HUES64 (cell line): ENCODE data around the gene FSTL4.

Source experiments
- H3K27ac ChIP-seq: 2 replicates; pipeline ENCODE4 v1.7.0; 2013; ENCODE audit warnings: low read depth, low read length, inconsistent platforms
- H3K27me3 ChIP-seq: 2 replicates; pipeline ENCODE4 v1.6.1; 2013; ENCODE audit warnings: mild to moderate bottlenecking, low read length; ENCODE audit not compliant: insufficient read depth
- H3K36me3 ChIP-seq: 2 replicates; pipeline ENCODE4 v1.6.1; 2013; ENCODE audit warnings: mild to moderate bottlenecking, low read length; ENCODE audit not compliant: insufficient read depth
- H3K4me1 ChIP-seq: 2 replicates; pipeline ENCODE4 v1.6.1; 2013; ENCODE audit warnings: mild to moderate bottlenecking, low read length, moderate library complexity; ENCODE audit not compliant: insufficient read depth
- H3K4me3 ChIP-seq: 2 replicates; pipeline ENCODE4 v1.5.1; 2013; ENCODE audit warnings: mild to moderate bottlenecking, low read length, moderate library complexity
- H3K9ac ChIP-seq: 2 replicates; pipeline ENCODE4 v1.6.1; 2013; ENCODE audit warnings: mild to moderate bottlenecking, low read depth, low read length
- H3K9me3 ChIP-seq: 2 replicates; pipeline ENCODE4 v1.6.1; 2013; ENCODE audit warnings: low read depth, low read length; ENCODE audit not compliant: insufficient read depth
- WGBS: fragments of 150-250, 120-280 bp; methylation state at CpG from one replicate; pipeline ENCODE4 v1.1.7; 2013; ENCODE audit warnings: missing lambda C conversion rate; 5-methylcytosine and 5-hydroxymethylcytosine counted together

The FSTL4 gene

GRCh38 chr5:133440467-133441115 is 171.8 kb downstream of the FSTL4 start:
- 94% methylated on average over 7 of the region's 7 CpGs for WGBS
- Histone ChIP-seq H3K9me3 (no peaks in the 10 kb centered on the region), H3K4me1 (no peaks in the 10 kb centered on the region), H3K27me3 (no peaks in the 10 kb centered on the region), H3K4me3 (no peak overlapping the region), H3K9ac (no peak overlapping the region), H3K36me3 (no peaks in the 10 kb centered on the region), H3K27ac (no peak overlapping the region)

DNA sequence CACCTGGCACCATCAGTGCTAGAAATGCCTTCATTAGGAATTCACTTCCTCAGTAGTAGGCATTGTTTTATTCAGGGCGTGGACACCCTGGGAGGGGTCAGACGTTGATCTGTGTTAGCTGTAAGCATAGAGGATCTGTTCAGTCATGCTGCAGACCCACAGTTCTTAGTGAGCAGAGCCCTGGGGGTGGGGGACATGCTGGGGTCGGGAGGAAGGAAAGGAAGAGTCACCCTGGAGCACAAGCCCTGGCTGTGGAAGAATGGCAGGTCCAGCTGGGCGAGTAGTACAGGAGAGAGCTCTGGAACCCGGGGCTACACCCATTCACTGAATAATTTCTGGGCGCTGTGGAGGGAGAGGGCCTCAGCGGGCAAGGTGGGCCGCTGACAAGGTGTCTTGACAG is 172.5 kb downstream of the FSTL4 start:
- no peaks in the 10 kb centered on the region for H3K36me3 ChIP-seq
- WGBS = 84% methylated on average over 8 of the region's 8 CpGs
- H3K4me3 ChIP-seq = no peak overlapping the region
- H3K4me1 ChIP-seq = no peaks in the 10 kb centered on the region
- H3K9ac ChIP-seq = no peak overlapping the region
- no peak overlapping the region for H3K27ac ChIP-seq
- no peaks in the 10 kb centered on the region for H3K27me3 ChIP-seq
- no peaks in the 10 kb centered on the region for H3K9me3 ChIP-seq

DNA sequence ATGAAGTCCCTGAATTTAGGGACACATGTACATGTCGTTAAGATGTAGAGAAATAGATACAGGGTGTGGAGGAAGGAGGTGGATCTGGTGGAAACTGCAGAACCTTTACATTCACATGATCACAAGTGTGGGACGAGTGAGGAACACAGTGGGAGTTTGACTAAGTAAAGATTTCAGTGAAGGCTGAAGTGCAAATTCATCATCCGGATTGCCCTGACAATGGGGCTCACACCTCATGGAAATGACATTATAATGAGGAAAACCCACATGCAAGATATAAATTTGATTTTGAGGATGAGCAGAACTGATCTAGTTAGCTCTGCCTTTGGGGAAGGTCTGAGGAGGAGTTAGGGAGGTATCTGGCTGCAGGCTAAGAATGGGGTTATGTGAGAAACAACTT is 173.9 kb downstream of the FSTL4 start:
- H3K27me3 ChIP-seq = no peaks in the 10 kb centered on the region

GRCh38 chr5:133434336-133434735 is 178.0 kb downstream of the FSTL4 start:
- H3K9ac ChIP-seq = no peak overlapping the region
- H3K27ac ChIP-seq = no peak overlapping the region
- H3K27me3 ChIP-seq = no peaks in the 10 kb centered on the region; the same call in 1 of the 2 replicates
- H3K9me3 ChIP-seq = no peaks in the 10 kb centered on the region
- no peaks in the 10 kb centered on the region for H3K4me1 ChIP-seq
- H3K4me3 ChIP-seq = no peak overlapping the region
- no peaks in the 10 kb centered on the region for H3K36me3 ChIP-seq

More for the DNA sequence above, 173.9 kb downstream of the FSTL4 start:
- Histone ChIP-seq H3K36me3 (no peaks in the 10 kb centered on the region), H3K9me3 (no peaks in the 10 kb centered on the region), H3K27ac (no peak overlapping the region), H3K4me1 (no peaks in the 10 kb centered on the region), H3K9ac (no peak overlapping the region), H3K4me3 (no peak overlapping the region)
- 93% methylated on average over 3 of the region's 3 CpGs for WGBS

DNA sequence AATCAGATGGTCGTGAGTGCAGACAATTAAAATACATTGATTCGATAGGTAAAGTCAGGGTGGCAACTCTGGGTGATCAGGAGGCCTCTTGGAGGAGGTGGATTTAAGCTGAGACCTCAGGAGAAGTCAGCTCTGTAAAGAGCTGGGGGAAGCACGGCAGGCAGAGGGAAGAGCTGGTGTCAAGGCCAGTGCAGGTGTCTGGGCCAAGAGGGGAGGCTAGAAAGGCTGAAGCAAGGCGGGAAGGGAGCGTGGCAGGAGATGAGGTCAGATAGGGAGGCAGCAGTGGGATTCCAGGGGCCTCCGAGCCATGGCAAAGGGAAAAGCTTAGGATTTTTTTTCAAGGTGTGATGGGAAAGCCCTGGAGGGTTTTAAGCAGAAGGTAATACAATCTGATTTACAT is 178.7 kb downstream of the FSTL4 start:
- no peak overlapping the region for H3K27ac ChIP-seq
- H3K27me3 ChIP-seq = no peaks in the 10 kb centered on the region; the same call in 1 of the 2 replicates
- no peaks in the 10 kb centered on the region for H3K9me3 ChIP-seq
- no peak overlapping the region for H3K9ac ChIP-seq
- H3K4me1 ChIP-seq = no peaks in the 10 kb centered on the region
- 81% methylated on average over 6 of the region's 6 CpGs for WGBS
- H3K36me3 ChIP-seq = no peaks in the 10 kb centered on the region
- H3K4me3 ChIP-seq = no peak overlapping the region

GRCh38 chr5:133432956-133433532 is 179.3 kb downstream of the FSTL4 start:
- H3K9ac ChIP-seq = no peak overlapping the region
- 0 out of 2 replicates have a peak, but pooled peaks cover under 1% of the 10 kb centered on the region for H3K4me1 ChIP-seq
- WGBS = 95% methylated on average over 3 of the region's 3 CpGs
- H3K9me3 ChIP-seq = no peaks in the 10 kb centered on the region
- no peak overlapping the region for H3K4me3 ChIP-seq
- no peaks in the 10 kb centered on the region for H3K36me3 ChIP-seq
- no peaks in the 10 kb centered on the region; the same call in 1 of the 2 replicates for H3K27me3 ChIP-seq
- H3K27ac ChIP-seq = no peak overlapping the region

- Histone ChIP-seq H3K4me1 (peaks cover 16% of the 10 kb centered on the region; the same call in 1 of the 2 replicates), H3K27me3 (no peaks in the 10 kb centered on the region; the same call in 1 of the 2 replicates), H3K4me3 (no peak overlapping the region), H3K36me3 (no peaks in the 10 kb centered on the region), H3K9ac (no peak overlapping the region), H3K9me3 (no peaks in the 10 kb centered on the region), H3K27ac (no peak overlapping the region)
- WGBS = 97% methylated on average over 1 of the region's 2 CpGs
These were observed 180.9 kb downstream of the FSTL4 start for GRCh38 chr5:133431326-133431865.

GRCh38 chr5:133430095-133430494 is 182.2 kb downstream of the FSTL4 start:
- H3K4me3 ChIP-seq = no peak overlapping the region
- H3K9me3 ChIP-seq = no peaks in the 10 kb centered on the region
- peaks cover 29% of the 10 kb centered on the region; the same call in 1 of the 2 replicates for H3K4me1 ChIP-seq
- H3K9ac ChIP-seq = no peak overlapping the region
- H3K36me3 ChIP-seq = no peaks in the 10 kb centered on the region
- no peaks in the 10 kb centered on the region; the same call in 1 of the 2 replicates for H3K27me3 ChIP-seq
- no peak overlapping the region for H3K27ac ChIP-seq

- WGBS = 87% methylated on average over 6 of the region's 6 CpGs
- H3K9ac ChIP-seq = no peak overlapping the region
- no peaks in the 10 kb centered on the region; the same call in 1 of the 2 replicates for H3K27me3 ChIP-seq
- no peak overlapping the region for H3K4me3 ChIP-seq
- H3K9me3 ChIP-seq = no peaks in the 10 kb centered on the region
- H3K4me1 ChIP-seq = peaks cover 39% of the 10 kb centered on the region; the same call in 1 of the 2 replicates
- no peak overlapping the region for H3K27ac ChIP-seq
- H3K36me3 ChIP-seq = no peaks in the 10 kb centered on the region
These were observed 183.3 kb downstream of the FSTL4 start for GRCh38 chr5:133429046-133429445.

- no peak overlapping the region for H3K27ac ChIP-seq
- H3K4me1 ChIP-seq = peaks cover 41% of the 10 kb centered on the region; the same call in 1 of the 2 replicates
- H3K4me3 ChIP-seq = no peak overlapping the region
- H3K9ac ChIP-seq = no peak overlapping the region
- peaks cover 6% of the 10 kb centered on the region for H3K27me3 ChIP-seq
- WGBS = 95% methylated on average over 4 of the region's 4 CpGs
- no peaks in the 10 kb centered on the region for H3K36me3 ChIP-seq
- H3K9me3 ChIP-seq = no peaks in the 10 kb centered on the region
These were observed 184.2 kb downstream of the FSTL4 start for GRCh38 chr5:133428072-133428660.

- Histone ChIP-seq H3K9ac (no peak overlapping the region), H3K4me3 (no peak overlapping the region), H3K27ac (no peak overlapping the region), H3K36me3 (no peaks in the 10 kb centered on the region), H3K9me3 (no peaks in the 10 kb centered on the region), H3K27me3 (peaks cover 15% of the 10 kb centered on the region), H3K4me1 (peaks cover 41% of the 10 kb centered on the region; the same call in 1 of the 2 replicates)
- WGBS = 67% methylated on average over 11 of the region's 11 CpGs
These were observed 185.1 kb downstream of the FSTL4 start for GRCh38 chr5:133427121-133427777.
